Measurements from ENCODE around the gene ZBTB8B. TPM values are rescaled to one million over a fixed set of nuclear protein-coding genes. Genes with fewer than 3 reads are reported as not detected.

The ZBTB8B gene
- polyA plus RNA-seq, 1 donor from 2014 or later, result 5.0 TPM

DNA sequence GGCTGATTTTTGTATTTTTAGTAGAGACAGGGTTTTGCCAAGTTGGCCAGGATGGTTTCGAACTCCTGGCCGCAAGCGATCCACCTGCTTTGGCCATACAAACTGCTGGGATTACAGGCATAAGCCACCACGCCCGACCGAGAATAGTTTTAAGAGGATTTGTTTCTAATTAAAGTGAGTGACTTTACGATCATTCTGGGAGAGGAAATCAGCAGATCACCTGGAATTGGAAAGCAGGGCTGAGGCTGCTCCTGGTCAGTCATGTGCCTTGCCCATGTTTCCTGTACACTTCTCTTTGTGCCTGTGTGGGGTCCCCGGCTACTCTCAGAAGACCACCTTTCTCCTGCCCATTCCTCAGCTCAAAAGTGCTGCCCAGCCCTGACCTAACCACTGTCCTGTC, 33.9 kb downstream of the ZBTB8B start:
- Histone ChIP-seq H3K27me3 (ENCODE audit: insufficient read depth, low read depth, low read length) (no peaks in the 10 kb centered on the region), H3K36me3 (ENCODE audit: insufficient read depth, low read length) (no peaks in the 10 kb centered on the region), H3K4me2 (ENCODE audit: low read length) (no peak overlapping the region), H3K4me3 (ENCODE audit: low read length) (no peak overlapping the region), H3F3A (ENCODE audit: insufficient read depth, low read length, poor library complexity, severe bottlenecking) (no peaks in the 10 kb centered on the region), H3K9ac (ENCODE audit: low read length) (no peak overlapping the region), H4K20me1 (ENCODE audit: insufficient read depth) (no peaks in the 10 kb centered on the region), H3K79me2 (replicated peaks; ENCODE audit: insufficient read depth, low read length) (no peaks in the 10 kb centered on the region), H3K9me3 (ENCODE audit: low read length) (no peaks in the 10 kb centered on the region), H3K27ac (ENCODE audit: low read length) (no peak overlapping the region), H2AFZ (ENCODE audit: low read depth, low read length) (no peak overlapping the region), H3K9me2 (ENCODE audit: insufficient read depth, low read length) (no peaks in the 10 kb centered on the region)
- TF ChIP-seq MXI1 (conservative IDR thresholded peaks at IDR 0.05; ENCODE audit: poor library complexity, severe bottlenecking) (no peak), EZH2 (IDR thresholded peaks at IDR 0.05; ENCODE audit: borderline replicate concordance, insufficient read depth, low read length, poor library complexity, severe bottlenecking) (no peak), POLR2AphosphoS5 (IDR thresholded peaks at IDR 0.05) (no peak), SMC3 (conservative IDR thresholded peaks at IDR 0.05; ENCODE audit: poor library complexity) (no peak), CTCF (IDR thresholded peaks at IDR 0.05; ENCODE audit: poor library complexity, severe bottlenecking) (no peak), REST (IDR thresholded peaks at IDR 0.05; ENCODE audit: borderline replicate concordance) (no peak), TAF1 (IDR thresholded peaks at IDR 0.05; ENCODE audit: low read depth) (no peak), EP300 (conservative IDR thresholded peaks at IDR 0.05; ENCODE audit: poor library complexity, severe bottlenecking) (no peak), RAD21 (conservative IDR thresholded peaks at IDR 0.05) (no peak)

GRCh38 chr1:32500387-32501209, 35.7 kb downstream of the ZBTB8B start:
- peak overlapping the region; percentile 78 for H3K9ac ChIP-seq (ENCODE audit: low read length)
- no peaks in the 10 kb centered on the region for H3F3A ChIP-seq (ENCODE audit: insufficient read depth, low read length, poor library complexity, severe bottlenecking)
- no peaks in the 10 kb centered on the region for H4K20me1 ChIP-seq (ENCODE audit: insufficient read depth)
- no peaks in the 10 kb centered on the region for H3K36me3 ChIP-seq (ENCODE audit: insufficient read depth, low read length)
- peak overlapping the region; percentile 70 for H3K27ac ChIP-seq (ENCODE audit: low read length)
- TF ChIP-seq CTCF (IDR thresholded peaks at IDR 0.05; ENCODE audit: poor library complexity, severe bottlenecking) (peak; percentile 59), SMC3 (conservative IDR thresholded peaks at IDR 0.05; ENCODE audit: poor library complexity) (peak; percentile 38), POLR2AphosphoS5 (IDR thresholded peaks at IDR 0.05) (peak; percentile 43), EZH2 (IDR thresholded peaks at IDR 0.05; ENCODE audit: borderline replicate concordance, insufficient read depth, low read length, poor library complexity, severe bottlenecking) (no peak), REST (IDR thresholded peaks at IDR 0.05; ENCODE audit: borderline replicate concordance) (peak; percentile 46), MXI1 (conservative IDR thresholded peaks at IDR 0.05; ENCODE audit: poor library complexity, severe bottlenecking) (no peak), EP300 (conservative IDR thresholded peaks at IDR 0.05; ENCODE audit: poor library complexity, severe bottlenecking) (no peak), TAF1 (IDR thresholded peaks at IDR 0.05; ENCODE audit: low read depth) (no peak), RAD21 (conservative IDR thresholded peaks at IDR 0.05) (no peak)
- no peaks in the 10 kb centered on the region for H3K9me3 ChIP-seq (ENCODE audit: low read length)
- peak overlapping the region; percentile 73 for H2AFZ ChIP-seq (ENCODE audit: low read depth, low read length)
- H3K9me2 ChIP-seq (ENCODE audit: insufficient read depth, low read length), result no peaks in the 10 kb centered on the region
- peak overlapping the region; percentile 65 for H3K4me3 ChIP-seq (ENCODE audit: low read length)
- H3K79me2 ChIP-seq (replicated peaks; ENCODE audit: insufficient read depth, low read length), result no peaks in the 10 kb centered on the region
- no peaks in the 10 kb centered on the region for H3K27me3 ChIP-seq (ENCODE audit: insufficient read depth, low read depth, low read length)
- H3K4me2 ChIP-seq (ENCODE audit: low read length), result peak overlapping the region; percentile 44

Measured in neural cell (in vitro differentiated cells).